G401 (cell line): ENCODE measurements around the gene CHN2. TPM values are rescaled to one million over a fixed set of nuclear protein-coding genes. Genes with fewer than 3 reads are reported as not detected.

ENCODE experiments used
- DNase-seq: peaks from one replicate; pipeline ENCODE4 v3.0.0-alpha.2; 2015; ENCODE audit warnings: low spot score
- in situ Hi-C: cut with HindIII; loops from 2 replicates; pipeline ENCODE4 v1.10.0; 2016; ENCODE audit warnings: low sequenced_read_pairs, mixed read lengths
- total RNA-seq: library from RNA; depleted of rRNA; stranded (reverse); fragments of >200 nt; shearing (Covaris generic); gene quantifications from 2 replicates; pipeline ENCODE4 v1.2.3, GENCODE V29; 2014

The CHN2 gene
- total RNA-seq, 1 experiment from 2014 or later, result not detected

DNA sequence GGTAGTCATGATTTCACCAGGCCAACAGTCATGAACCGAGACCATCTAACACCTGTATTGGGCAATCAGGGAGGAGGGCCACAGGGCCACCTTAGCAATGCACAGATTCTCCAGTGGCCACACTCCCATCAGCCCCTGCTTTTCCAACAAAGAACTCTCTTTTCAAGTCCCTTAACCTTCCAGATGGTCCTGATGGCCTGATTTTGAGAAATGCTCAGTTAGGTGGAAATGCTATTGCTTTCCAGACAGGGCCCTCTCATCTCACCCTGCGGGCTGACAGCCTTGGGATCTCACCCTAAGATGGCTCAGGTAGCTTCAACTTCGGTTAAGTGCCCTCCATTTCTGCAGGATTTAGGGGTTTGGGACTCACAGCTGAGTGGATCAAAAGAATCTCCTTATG, 237.1 kb downstream of the CHN2 start:
- in situ Hi-C loops, result no loop called here

DNA sequence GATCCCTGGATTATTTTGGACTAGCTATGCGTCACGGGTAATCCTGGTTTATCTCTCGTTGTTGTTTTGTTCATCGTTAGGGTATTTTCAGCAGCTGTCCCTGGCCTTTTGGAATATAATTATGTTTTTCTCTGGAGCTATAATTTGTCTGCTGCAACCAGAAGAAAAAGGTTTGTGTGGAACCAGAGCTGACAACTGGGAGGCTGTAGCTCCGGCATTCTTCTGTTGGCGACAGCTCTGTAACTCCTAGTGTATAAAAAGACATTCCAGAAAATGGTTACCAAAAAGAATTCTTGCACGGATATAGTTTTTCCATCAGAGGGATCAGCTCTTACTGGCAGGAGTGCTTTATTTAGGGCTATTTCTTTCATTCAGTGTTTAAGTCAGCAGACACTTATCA, 238.1 kb downstream of the CHN2 start:
- DNase-seq, result no peak
- in situ Hi-C loops, result no loop called here

More for the DNA sequence above, 237.1 kb downstream of the CHN2 start:
- peak; percentile 71 for DNase-seq

DNA sequence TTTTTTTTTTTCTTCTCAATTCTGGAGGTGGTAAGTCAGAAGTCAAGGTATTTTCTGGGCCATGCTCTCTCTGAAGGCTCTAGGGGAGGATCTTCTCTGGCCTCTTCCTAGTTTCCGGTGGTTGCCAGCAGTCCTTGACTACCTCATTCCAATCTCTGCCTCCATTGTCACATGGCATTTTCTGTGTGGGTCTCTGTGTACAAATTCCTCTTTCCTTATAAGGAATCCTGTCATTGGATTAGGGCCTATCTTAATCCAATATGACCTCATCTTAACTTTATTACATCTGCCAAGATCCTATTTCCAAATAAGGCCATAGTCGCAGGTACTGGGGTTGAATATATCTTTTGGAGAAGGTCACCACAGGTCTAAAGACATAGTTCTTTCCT, 239.8 kb downstream of the CHN2 start:
- in situ Hi-C loops, result no loop called here
- DNase-seq, result no peak

DNA sequence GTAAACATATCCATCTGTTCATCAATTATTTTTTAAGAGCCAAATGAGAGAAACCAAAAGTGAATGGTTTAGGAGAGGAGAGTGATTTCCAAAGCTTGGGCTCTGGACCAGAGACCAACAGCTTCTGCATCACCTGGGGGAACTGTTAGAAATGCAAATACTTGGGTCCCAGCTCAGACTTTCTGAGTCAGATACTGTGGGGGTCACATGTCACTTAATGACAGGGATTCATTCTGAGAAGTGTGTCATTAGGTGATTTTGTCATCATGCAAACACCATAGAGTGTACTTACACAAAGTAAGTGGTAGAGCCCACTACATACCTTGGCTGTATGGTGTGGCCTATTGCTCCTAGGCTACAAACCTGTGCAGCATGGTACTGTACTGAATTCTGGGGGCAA, 240.6 kb downstream of the CHN2 start:
- in situ Hi-C loops, result no loop called here
- no peak for DNase-seq

DNA sequence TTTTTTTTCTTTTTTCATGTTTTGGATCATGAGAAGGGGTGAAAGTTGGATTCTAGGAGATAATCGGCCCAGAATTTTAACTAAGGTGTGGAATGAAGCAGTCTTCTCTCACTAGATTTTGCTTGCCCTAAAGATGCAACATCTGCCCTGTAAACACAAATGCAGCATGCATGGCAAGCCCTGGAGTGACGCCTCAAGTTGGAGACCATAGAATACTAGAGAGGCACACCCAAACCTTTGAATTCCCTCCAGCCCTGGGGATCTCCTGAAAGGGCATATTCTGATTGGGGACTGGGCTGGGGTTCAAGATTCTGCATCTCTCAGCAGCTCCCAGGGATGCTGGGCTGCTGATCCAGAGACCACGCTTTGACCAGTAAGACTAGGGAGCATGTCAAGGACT, 241.3 kb downstream of the CHN2 start:
- no peak for DNase-seq
- in situ Hi-C loops, result no loop called here

DNA sequence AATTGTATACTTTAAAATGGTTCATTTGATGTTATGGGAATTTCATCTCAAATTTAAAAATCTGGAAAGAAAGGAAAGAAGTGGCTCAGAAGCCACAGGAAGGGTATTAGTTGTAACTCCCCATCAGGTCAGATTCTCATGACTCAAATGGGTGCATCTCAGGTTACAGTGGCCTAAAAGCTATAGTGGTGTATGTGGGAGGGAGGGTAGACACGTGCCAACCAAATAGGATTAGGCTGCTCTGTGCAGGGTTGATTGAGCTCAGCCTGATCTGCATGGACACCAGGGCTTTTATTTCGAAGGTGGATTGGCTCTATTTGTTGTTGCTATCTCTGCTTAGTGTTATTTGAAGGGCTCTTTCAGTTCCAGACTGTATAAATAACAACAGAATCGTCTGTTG, 247.6 kb downstream of the CHN2 start:
- DNase-seq, result no peak
- in situ Hi-C loops, result no loop called here

DNA sequence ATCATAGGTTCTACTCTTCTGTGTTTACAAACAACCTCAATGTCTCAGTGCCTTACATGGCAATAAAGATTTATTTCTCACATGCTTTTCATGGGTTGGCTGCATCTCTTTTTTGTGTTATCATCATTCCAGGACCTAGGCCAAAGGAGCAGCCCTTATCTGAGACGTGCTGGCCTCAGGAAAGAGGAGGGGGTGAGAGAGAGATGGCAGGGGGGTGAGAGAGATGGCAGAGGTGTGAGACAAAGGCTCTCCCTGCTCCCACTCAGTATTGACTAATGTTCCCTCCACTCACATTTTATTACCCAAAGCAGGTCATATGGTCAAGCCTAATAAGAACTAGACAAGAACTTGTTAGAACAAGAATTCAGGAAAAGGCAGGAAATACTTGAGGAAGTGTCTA, 249.0 kb downstream of the CHN2 start:
- in situ Hi-C loops, result no loop called here
- no peak for DNase-seq

DNA sequence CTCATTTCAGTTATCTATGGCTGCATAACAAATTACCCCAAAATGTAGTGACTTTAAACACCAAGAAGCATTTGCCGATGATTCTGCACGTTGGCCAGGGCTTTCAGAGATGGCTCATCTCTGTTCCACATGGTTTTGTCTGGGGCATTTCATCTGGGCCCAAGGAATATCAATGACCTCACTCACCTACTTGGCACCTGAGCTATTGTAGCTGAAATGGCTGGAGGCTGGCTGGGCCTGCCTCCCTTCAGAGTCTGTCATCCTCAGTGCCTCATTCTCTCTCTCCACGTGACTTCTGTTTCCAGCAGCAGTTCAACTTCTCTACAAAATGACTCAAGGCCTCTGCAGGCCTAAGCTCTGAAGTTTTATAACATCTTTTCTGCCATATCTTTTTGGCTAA, 249.7 kb downstream of the CHN2 start:
- peak; percentile 41 for DNase-seq
- in situ Hi-C loops, result no loop called here

DNA sequence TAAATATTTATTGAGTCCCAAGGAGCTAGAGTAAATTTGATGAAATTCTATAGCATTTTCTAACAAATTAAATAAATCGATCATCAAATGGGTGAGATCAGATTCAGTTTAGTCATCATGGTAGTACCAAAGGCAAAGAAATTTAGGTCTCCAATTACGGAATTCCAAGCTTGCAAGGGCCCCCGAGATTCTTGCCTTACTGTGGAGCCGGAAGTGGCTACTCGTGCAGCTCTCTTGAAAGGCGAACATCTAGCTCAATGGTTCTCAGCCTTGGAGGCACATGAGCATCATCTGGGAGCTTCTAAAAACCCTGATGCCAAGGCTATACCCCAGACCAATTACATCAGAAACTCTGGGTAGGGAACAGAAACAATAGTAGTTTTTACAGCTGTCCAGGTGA, 251.2 kb downstream of the CHN2 start:
- in situ Hi-C loops, result no loop called here
- DNase-seq, result no peak

DNA sequence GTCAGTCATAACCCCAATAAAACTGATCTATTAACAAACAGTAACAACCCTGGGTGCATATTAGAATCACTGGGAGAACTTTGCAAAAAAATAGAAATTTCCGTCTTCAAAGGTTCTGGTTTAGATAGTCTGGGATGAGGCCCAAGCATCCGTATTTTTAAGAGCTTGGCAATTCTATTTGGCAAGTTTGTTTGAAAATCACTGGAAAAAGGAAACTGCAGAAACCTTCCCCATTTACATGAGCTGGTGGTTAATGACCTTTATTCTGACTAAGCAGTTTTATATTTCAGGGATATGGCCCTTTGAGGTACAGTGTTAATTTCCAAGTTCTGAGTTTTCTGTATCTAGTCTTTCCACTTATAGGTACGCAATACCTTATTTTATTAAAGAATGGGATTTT, 253.3 kb downstream of the CHN2 start:
- DNase-seq, result no peak
- in situ Hi-C loops, result no loop called here

DNA sequence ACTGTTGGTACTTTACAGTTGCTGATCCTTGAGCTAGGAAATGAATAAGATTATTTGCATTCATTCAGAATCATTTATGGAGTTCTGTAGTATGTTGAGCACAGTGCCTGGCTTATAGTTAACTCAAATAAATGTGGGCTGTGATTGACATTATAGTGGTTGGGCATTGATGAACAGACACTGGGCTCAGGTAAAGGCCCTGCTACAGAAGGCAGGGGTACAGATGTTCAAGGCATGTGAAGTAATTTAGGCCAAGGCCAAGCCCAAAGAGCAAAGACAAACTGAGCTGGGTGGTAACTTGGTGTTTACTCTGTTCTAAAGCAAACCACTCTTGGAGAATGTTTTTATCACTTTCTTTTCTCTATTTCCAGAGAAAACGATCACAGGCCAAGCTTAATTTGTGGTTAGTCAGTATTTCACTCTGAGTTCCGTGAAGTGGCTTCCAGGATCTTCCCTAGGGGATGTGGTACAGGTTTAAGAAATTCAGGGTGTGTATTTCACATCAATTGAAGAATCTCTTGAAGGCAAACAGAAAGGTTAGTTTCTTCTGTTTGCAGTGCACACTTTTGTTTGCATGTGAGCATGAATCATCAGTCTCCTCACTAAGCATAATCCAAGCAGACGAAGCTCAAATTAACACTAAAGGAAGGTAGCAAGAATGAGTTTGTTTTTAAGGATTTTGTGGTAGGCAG, 255.1 kb downstream of the CHN2 start:
- in situ Hi-C loops, result no loop called here
- DNase-seq, result no peak

DNA sequence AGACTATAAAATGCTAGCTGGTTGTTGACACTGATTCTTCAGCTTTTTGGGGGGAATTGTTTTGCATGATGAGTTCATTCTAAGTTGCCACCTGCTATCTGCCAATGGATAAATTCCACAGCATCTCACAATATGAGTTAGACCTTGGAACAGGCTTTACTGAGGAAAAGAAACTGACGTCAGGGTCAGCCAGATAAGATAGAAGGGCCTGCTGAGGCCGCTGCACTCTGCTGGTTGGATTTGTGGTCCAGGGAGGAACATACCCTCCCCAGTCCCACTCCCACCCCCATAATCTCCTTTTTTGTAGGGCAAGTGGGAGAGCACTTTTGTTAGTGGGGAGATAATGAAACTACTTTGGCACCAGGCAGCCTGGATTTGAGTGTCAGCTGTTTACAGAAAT, 258.4 kb downstream of the CHN2 start:
- DNase-seq, result no peak
- in situ Hi-C loops, result no loop called here

DNA sequence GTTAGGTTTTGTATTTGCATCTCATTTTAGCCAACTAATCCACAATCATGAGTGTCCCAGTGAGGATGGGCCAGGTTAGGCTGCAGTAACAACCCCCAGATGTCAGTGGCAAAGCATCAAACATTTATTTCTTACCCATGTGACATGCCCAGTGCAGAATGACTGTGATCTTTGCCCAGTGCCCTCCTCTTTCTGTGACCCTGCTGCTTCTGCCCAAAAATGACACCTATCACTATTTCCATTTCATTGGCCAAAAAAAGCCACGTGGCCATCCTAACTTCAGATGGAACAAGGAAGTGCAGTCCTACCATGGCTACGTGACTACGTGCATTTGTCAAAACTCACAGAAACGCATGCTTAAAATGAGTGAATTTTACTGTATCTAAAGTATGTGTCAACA, 259.9 kb downstream of the CHN2 start:
- DNase-seq, result no peak
- in situ Hi-C loops, result no loop called here

DNA sequence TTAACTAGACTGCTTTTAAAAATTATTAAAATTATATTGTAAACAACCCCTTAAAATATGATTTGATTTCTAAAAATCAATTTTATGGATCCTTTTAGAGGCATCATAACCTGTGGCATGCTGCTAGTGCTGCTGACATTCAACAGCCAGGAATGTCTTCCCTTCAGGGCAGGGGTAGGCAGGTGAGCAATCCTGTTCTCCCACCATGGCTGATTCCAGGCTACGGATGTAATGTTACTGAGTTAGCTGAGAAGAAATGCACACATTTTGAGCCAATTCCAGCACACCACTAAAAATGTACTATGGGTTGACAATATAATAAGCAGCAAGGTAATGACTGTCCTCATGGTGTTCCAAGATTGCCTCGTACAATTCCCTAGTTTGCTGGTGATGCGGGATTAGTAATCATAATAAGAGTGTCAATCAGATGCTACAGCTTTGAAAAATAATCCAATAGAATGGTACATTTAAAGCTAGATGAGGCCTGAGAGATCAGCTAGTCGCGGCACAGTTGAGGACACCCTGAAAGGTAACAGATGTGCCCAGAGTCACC, 260.4 kb downstream of the CHN2 start:
- in situ Hi-C loops, result no loop called here
- no peak for DNase-seq

DNA sequence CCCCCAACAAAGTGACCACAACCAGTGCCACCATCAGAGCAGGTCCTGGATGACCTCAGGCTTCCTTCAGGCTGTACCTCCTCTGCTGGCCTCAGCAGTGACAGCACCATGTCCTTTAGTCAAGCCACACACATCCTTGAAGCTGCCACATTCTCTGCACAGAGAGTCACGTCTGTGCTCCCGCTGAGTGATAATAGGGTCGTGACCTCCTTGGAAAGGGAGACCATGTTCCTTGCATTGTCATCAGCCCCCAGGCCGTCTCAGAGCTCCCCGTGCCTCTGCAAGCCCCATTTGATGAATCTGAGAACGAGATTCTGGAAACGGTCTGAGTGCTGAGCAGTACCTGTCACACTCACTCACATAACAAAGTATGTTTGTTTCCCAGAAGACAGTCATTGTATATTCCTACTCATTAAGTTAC, 262.6 kb downstream of the CHN2 start:
- no peak for DNase-seq
- in situ Hi-C loops, result no loop called here

DNA sequence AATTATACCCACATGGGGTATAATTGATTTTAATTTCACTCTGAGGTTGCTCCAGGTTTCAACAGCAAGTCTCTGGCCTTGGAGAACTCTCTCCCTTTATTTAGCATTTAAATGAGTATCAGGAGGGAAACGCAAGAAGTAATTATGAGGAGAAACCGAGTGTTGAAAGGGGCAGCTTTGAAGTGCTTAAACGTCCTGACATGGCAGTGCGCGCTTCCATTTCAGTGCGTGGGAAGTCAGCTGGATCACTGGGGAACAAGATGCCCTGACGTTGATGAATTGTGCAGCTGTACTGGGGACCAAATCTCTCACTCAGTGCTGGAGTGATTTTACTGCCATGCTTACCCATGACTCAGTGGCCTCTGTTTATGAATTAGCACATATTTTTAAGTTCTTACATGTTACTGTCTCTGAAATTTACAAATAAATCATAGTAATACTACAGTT, 263.0 kb downstream of the CHN2 start:
- no peak for DNase-seq
- in situ Hi-C loops, result no loop called here

DNA sequence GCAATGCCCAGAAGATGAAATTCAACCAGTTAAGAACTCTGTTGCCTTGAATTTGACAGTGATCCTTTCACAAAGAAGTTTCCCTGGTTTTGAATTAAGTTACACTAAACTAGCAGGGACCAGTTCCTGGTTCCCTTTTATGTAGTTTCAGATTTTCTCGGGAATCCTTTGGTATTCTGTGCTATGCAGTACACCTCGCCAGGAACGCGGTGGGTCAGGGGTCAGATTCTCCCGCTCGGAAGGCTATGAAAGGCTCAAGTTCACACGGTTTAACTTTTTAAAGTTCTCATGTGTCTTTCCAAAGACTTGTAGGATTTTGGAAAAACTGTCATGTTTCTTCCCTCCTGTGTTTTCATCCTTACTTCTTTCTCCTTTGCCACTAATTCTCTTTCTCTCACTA, 264.4 kb downstream of the CHN2 start:
- in situ Hi-C loops, result no loop called here
- DNase-seq, result no peak

DNA sequence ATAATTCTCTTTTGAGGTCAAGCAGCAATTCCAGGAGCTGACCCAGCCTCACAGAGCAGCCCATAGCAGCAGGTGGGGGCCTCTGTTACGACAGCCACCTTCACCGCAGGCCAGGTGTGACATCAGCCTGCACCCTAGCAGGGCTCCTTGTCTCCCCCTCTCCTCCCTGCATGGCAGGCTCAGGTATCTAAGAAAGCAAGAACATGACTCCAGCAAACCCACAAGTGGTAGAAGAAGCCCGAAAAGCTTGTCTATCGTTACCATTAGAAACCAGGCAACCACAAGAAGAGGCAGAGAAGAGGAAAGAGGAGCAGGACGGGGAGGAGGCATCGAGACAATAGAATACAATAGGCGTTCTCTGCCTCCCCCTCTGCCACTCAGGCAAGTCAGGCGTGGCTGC, 265.0 kb downstream of the CHN2 start:
- DNase-seq, result no peak
- in situ Hi-C loops, result no loop called here

DNA sequence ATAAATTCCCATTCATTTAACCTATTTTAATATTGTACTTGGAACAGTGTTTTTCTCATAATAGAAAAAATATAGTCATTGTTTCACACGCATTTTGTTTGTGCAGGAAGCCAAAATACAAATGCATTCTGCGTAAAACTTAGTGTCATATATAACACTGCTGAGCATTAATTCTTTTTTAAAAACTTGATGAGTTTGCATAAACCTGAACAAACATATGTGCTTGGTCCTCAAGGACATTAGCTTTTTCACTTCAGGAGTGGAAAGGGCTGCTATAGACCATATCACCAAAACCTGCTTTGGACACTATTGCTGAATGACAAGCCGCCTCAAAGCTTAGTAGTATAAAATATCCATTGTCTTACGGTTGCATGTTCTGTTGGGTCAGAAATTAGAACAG, 267.4 kb downstream of the CHN2 start:
- in situ Hi-C loops, result no loop called here
- no peak for DNase-seq

DNA sequence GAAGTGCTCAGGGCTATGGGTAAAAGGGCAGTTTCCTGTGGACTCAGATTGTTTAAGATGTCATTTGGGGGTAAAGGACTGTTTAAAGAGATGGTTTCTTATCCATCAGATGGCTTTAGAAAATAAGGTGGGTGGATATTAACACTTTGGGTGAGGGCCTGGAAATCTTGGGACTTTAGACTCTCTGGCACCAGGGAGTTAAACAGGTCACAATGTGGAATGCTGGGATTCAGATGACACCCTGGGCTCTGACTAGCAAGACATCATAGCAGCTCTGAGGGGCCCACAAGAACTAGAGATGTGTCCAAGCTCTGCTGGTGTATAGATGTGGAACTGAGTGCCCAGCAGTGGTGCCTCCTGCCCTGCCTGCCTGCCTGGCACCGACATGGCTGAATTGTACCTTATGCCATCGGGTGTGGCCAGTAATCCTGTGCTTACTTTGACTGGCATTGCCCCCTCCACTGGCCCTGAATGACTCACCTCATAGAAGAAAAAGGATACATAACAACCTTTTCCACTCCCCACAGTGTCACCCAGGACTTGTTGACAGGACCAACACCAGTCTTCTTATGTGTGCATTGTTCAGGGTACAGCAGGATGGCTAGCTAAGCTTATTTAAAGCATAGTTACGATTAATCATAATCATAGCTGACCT, 269.1 kb downstream of the CHN2 start:
- in situ Hi-C loops, result no loop called here
- no peak for DNase-seq

DNA sequence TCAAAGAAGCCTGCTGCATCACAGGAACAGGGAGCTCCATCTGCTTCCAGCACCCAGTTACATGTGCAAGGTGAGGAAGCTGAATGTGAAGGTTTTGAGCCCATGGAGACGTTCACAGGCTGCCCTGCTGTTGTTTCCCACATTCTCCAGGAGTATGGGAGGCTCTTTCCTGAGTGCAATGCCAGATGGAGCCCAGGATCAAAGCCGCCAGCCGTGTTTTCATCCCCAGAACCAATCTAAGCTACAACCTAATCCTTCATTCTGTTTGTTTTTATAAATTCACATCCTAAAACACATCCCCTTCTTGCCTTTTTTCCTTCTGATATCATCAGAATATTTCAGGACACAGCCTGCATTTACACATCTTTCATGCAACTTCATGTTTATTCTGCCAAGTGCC, 270.2 kb downstream of the CHN2 start:
- peak; percentile 51 for DNase-seq
- in situ Hi-C loops, result no loop called here
